ENCODE data around the gene BICD1. TPM values are rescaled to one million over a fixed set of nuclear protein-coding genes. Genes with fewer than 3 reads are reported as not detected.
"Not testable (repeated sequence)": the region's sequence is repeated elsewhere in the genome, so short reads cannot be mapped to it uniquely, and the experiment has no call there.

Gene BICD1
- total RNA-seq, 1 donor from 2014 or later, result 33.8 TPM

DNA sequence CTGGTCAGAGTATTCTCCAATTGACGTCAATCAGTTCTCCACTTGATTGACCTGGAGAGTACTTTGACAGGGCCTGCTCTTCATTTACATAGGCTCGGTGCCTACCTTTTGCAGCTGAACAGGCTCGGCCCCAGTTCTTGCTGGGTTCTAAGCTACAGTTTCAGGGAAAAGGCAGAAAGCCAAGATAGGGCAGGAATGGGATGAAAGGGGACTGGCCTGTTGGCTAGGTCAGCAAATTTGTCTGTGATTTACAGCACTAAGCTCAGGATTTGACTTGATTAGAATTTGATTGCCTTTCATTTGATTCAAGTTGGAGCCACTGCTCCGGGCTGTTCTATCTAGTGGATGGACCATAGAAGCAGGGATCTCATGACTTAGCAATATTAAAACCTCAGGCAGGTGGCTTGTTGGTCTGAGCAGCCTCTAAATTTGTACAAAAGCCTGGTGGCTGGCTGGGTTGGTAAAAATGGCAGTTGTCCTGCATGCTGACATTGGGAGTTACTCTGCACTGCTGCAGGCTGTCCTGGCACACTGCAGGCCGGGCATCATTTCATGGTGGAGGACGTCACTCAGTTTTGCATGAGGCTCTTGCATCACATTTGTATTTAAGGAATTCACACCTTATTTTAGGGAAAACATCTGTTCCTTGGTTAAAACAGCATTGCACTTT, 71.8 kb downstream of the BICD1 start:
- no peak for DNase-seq (ENCODE audit: low spot score in 2 of 2)
- intact Hi-C loops (cut with DNase I), result no loop called here
- no peak overlapping the region for H3K27ac ChIP-seq
- H3K9me3 ChIP-seq, result no peaks in the 10 kb centered on the region
- no peaks in the 10 kb centered on the region for H3K27me3 ChIP-seq
- TF ChIP-seq, protein P1, sequence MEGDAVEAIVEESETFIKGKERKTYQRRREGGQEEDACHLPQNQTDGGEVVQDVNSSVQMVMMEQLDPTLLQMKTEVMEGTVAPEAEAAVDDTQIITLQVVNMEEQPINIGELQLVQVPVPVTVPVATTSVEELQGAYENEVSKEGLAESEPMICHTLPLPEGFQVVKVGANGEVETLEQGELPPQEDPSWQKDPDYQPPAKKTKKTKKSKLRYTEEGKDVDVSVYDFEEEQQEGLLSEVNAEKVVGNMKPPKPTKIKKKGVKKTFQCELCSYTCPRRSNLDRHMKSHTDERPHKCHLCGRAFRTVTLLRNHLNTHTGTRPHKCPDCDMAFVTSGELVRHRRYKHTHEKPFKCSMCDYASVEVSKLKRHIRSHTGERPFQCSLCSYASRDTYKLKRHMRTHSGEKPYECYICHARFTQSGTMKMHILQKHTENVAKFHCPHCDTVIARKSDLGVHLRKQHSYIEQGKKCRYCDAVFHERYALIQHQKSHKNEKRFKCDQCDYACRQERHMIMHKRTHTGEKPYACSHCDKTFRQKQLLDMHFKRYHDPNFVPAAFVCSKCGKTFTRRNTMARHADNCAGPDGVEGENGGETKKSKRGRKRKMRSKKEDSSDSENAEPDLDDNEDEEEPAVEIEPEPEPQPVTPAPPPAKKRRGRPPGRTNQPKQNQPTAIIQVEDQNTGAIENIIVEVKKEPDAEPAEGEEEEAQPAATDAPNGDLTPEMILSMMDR (IDR thresholded peaks at IDR 0.05), result no peak
- no peaks in the 10 kb centered on the region for H3K4me1 ChIP-seq
- no peak overlapping the region for H3K4me3 ChIP-seq
- no peaks in the 10 kb centered on the region for H3K36me3 ChIP-seq

DNA sequence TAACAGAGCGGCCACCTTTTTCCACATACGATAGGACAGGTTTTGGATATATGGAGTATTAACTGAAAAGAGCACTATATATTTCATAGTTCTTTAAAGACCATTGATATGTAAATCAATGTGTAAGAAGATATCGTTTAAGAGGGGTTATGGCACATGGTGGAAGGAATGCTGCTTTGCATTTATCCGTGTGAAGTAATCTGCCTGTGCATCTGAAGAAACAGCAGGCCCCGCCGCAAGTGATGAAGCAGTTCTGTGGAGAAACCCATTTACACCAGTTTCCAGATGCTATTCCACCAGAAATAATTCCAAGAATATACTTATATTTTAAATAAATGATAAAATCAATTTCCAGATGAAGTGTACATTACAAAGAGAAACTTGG, 72.4 kb downstream of the BICD1 start:
- intact Hi-C loops (cut with DNase I), result no loop called here
- DNase-seq (ENCODE audit: low spot score in 2 of 2), result no peak
- no peaks in the 10 kb centered on the region for H3K27me3 ChIP-seq
- H3K9me3 ChIP-seq, result no peaks in the 10 kb centered on the region
- no peak overlapping the region for H3K27ac ChIP-seq
- no peaks in the 10 kb centered on the region for H3K36me3 ChIP-seq
- TF ChIP-seq, protein P1 (IDR thresholded peaks at IDR 0.05), result no peak
- H3K4me3 ChIP-seq, result no peak overlapping the region
- no peaks in the 10 kb centered on the region for H3K4me1 ChIP-seq

DNA sequence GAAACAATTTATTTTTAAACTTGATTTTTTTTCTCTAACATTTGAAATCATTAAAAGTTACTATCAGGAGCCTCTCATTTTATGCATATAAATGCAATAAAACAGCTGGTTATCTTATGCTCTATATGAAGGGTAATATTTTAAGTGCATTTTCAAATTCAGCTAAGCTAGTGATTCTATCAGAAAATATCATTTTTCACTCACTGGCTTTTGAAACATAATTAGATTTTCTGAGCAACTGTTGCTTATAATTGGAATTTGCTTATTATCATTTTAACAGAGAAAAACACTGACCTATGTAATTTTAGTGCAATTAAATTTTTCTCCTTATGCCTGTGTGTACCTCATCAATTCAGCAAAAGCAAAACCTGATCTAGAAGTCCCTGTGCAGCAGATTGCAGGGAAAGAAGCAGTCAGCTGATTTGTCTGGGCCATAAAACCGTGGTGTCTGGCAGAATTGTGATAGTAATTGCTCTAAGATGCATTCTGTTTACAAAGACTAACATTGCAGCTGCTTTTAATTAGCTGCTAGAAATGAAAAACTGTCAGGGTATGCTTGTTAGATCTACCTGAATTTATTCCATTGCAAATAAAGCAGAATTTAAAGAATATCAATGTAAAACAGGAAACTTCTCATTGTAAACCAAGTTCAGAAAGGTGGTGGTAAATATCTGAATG, 75.0 kb downstream of the BICD1 start:
- TF ChIP-seq, protein P1 (IDR thresholded peaks at IDR 0.05), result no peak
- H3K27me3 ChIP-seq, result no peaks in the 10 kb centered on the region
- no peak overlapping the region for H3K4me3 ChIP-seq
- no peaks in the 10 kb centered on the region for H3K4me1 ChIP-seq
- no peaks in the 10 kb centered on the region for H3K9me3 ChIP-seq
- no peak overlapping the region for H3K27ac ChIP-seq
- DNase-seq (ENCODE audit: low spot score in 2 of 2), result no peak
- peaks cover 0 to 3% of the 10 kb centered on the region in 2 donors for H3K36me3 ChIP-seq
- intact Hi-C loops (cut with DNase I), result no loop called here

DNA sequence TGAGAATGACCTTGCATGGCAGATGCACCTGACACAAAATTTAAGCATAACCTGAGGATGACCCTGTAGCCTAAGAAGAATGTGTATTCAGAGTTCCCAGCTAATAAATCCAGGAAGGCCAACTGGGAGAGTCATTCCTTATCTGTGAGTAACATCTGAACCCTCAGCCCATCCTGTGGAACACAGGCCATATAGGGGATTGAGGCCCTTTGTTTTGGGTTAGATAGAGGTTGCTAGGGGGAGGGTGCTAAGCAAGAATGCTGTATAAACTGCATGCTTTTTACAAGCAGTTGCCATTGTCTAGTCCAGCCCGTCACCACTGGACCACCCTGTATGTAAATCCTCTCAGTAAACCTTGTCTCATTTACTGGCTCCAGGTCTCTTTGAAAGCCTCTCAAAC, 77.0 kb downstream of the BICD1 start:
- peaks cover 0 to 3% of the 10 kb centered on the region in 2 donors for H3K36me3 ChIP-seq
- no peaks in the 10 kb centered on the region for H3K4me1 ChIP-seq
- DNase-seq (ENCODE audit: low spot score in 2 of 2), result no peak
- no peak overlapping the region for H3K27ac ChIP-seq
- TF ChIP-seq, protein P1 (IDR thresholded peaks at IDR 0.05), result no peak
- no peak overlapping the region for H3K4me3 ChIP-seq
- no peaks in the 10 kb centered on the region for H3K9me3 ChIP-seq
- H3K27me3 ChIP-seq, result no peaks in the 10 kb centered on the region
- intact Hi-C loops (cut with DNase I), result no loop called here

DNA sequence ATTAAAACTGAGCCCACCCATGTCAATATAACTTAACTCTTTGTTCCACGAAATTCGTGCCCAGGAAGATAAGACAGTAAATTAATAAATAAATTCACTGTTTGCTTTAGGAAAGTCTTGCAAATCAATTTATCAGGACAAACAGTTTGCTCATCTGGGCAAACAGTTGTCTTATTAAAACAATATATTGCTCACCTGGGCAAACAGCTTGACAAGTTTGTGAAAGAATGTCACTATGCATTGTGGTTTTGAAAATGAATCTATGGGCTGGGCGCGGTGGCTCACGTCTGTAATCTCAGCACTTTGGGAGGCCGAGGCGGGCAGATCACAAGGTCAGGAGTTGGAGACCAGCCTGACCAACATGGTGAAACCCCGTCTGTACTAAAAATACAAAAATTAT, 80.5 kb downstream of the BICD1 start:
- H3K4me1 ChIP-seq; H3K9me3 ChIP-seq; H3K36me3 ChIP-seq; H3K27me3 ChIP-seq; H3K4me3 ChIP-seq; DNase-seq (ENCODE audit: low spot score in 2 of 2); H3K27ac ChIP-seq; intact Hi-C loops (cut with DNase I): not testable (repeated sequence)

DNA sequence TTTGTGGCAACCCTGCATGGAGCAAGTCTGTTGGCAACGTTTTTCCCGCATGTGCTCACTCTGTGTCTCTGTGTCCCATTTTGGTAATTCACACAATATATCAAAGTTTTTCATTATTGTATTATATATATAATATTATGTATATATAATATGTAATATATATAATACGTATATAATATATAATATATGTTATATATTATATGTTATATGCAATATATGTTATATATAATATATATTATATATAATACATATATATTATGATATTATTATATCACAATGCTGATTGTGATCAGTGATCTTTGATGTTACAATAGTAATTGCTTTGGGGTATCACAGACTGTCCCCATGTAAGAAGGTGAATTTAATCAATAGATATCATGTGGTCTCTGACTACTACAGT, 84.8 kb downstream of the BICD1 start:
- Histone ChIP-seq H3K36me3 (no peaks in the 10 kb centered on the region), H3K9me3 (peaks cover 0 to 6% of the 10 kb centered on the region in 2 donors), H3K27ac (no peak overlapping the region), H3K27me3 (no peaks in the 10 kb centered on the region), H3K4me1 (no peaks in the 10 kb centered on the region), H3K4me3 (no peak overlapping the region)
- TF ChIP-seq, protein P1 (IDR thresholded peaks at IDR 0.05), result no peak
- no peak for DNase-seq (ENCODE audit: low spot score in 2 of 2)
- intact Hi-C loops (cut with DNase I), result no loop called here

All from ascending aorta (tissue), 2 donors.